HepG2 (cell line): ENCODE data around the gene CITED2. TPM values are rescaled to one million over a fixed set of nuclear protein-coding genes. Genes with fewer than 3 reads are reported as not detected.

Experiments used
- AGO2 ChIP-seq: fragments of 200-400 bp; formaldehyde crosslinking; optimal IDR thresholded peaks from 2 replicates; pipeline ENCODE3; 2017; ENCODE audit warnings: mild to moderate bottlenecking, low read depth, low read length, moderate library complexity
- ARNTL ChIP-seq: sonication (generic); formaldehyde crosslinking; IDR thresholded peaks from 2 replicates; pipeline ENCODE4 v1.4.0; 2020; ENCODE audit warnings: mild to moderate bottlenecking, missing genetic modification reagents
- CBFB ChIP-seq: sonication (generic); formaldehyde crosslinking; IDR thresholded peaks from 2 replicates; pipeline ENCODE4 v1.4.0; 2020; ENCODE audit warnings: missing genetic modification reagents
- CHD2 ChIP-seq: IDR thresholded peaks from 2 replicates; pipeline ENCODE4 v1.6.1; 2011; ENCODE audit warnings: low read depth, low read length, improper control_type of control experiment
- GLI4 ChIP-seq: sonication (generic); formaldehyde crosslinking; IDR thresholded peaks from 2 replicates; pipeline ENCODE4 v1.5.1; 2020; ENCODE audit warnings: missing genetic modification reagents, mild to moderate bottlenecking, moderate library complexity, borderline replicate concordance
- GPN1 ChIP-seq: sonication (generic); formaldehyde crosslinking; IDR thresholded peaks from 2 replicates; pipeline ENCODE4 v1.5.1; 2020; ENCODE audit warnings: missing genetic modification reagents, borderline replicate concordance
- GTF2F1 ChIP-seq: fragments of 150-350 bp; IDR thresholded peaks from 2 replicates; pipeline ENCODE4 v1.6.1; 2014; ENCODE audit warnings: low read length
- JDP2 ChIP-seq: sonication (generic); formaldehyde crosslinking; IDR thresholded peaks from 2 replicates; pipeline ENCODE4 v1.8.1; 2022; ENCODE audit warnings: missing genetic modification reagents, borderline replicate concordance
- ONECUT2 ChIP-seq: sonication (generic); formaldehyde crosslinking; IDR thresholded peaks from 2 replicates; pipeline ENCODE4 v1.4.0; 2020; ENCODE audit warnings: missing genetic modification reagents
- POGZ ChIP-seq: sonication (generic); formaldehyde crosslinking; IDR thresholded peaks from 2 replicates; pipeline ENCODE4 v1.4.0; 2020; ENCODE audit warnings: mild to moderate bottlenecking, missing genetic modification reagents
- RAD21 ChIP-seq: fragments of 450-650 bp; formaldehyde crosslinking; IDR thresholded peaks from 2 replicates; pipeline ENCODE4 v1.5.0; 2020; ENCODE audit warnings: mild to moderate bottlenecking
- SMARCE1 ChIP-seq: fragments of 450-650 bp; IDR thresholded peaks from 2 replicates; pipeline ENCODE4 v1.6.1; 2017; ENCODE audit warnings: borderline replicate concordance
- SOX5 ChIP-seq: IDR thresholded peaks from 2 replicates; pipeline ENCODE4 v1.6.1; 2016; ENCODE audit warnings: borderline replicate concordance
- TAF1 ChIP-seq: sonication (generic); formaldehyde crosslinking; IDR thresholded peaks from 2 replicates; pipeline ENCODE4 v1.4.0; 2020; ENCODE audit warnings: missing genetic modification reagents
- ZMYM4 ChIP-seq: sonication (generic); formaldehyde crosslinking; IDR thresholded peaks from 2 replicates; pipeline ENCODE4 v1.8.1; 2023; ENCODE audit warnings: mild to moderate bottlenecking, missing genetic modification reagents
- ZNF17 ChIP-seq: sonication (generic); formaldehyde crosslinking; IDR thresholded peaks from 2 replicates; pipeline ENCODE4 v1.5.0; 2020; ENCODE audit warnings: mild to moderate bottlenecking, missing genetic modification reagents
- ZNF329 ChIP-seq: sonication (generic); formaldehyde crosslinking; IDR thresholded peaks from 2 replicates; pipeline ENCODE4 v1.9.0; 2021; ENCODE audit warnings: low read depth, mild to moderate bottlenecking, missing genetic modification reagents
- ZNF446 ChIP-seq: sonication (generic); formaldehyde crosslinking; IDR thresholded peaks from 2 replicates; pipeline ENCODE4 v1.5.0; 2020; ENCODE audit warnings: mild to moderate bottlenecking, missing genetic modification reagents
- ZNF747 ChIP-seq: sonication (generic); formaldehyde crosslinking; IDR thresholded peaks from 2 replicates; pipeline ENCODE4 v1.8.1; 2023; ENCODE audit warnings: missing genetic modification reagents, mild to moderate bottlenecking, borderline replicate concordance
- ZNF878 ChIP-seq: sonication (generic); formaldehyde crosslinking; IDR thresholded peaks from 2 replicates; pipeline ENCODE4 v1.8.1; 2023; ENCODE audit warnings: mild to moderate bottlenecking, missing genetic modification reagents, moderate library complexity
- polyA plus RNA-seq, 8 experiments: library from polyadenylated mRNA; depleted of rRNA in 3 of 8; stranded (reverse) in 7 of 8; unstranded in 1 of 8; fragments of >200 nt; fragmentation: Illumina TruSeq in 4 of 8; extraction: Trizol in 4 of 8; gene quantifications; 2 replicates each; pipeline versions ENCODE4 v1.2.1 to v1.2.3, GENCODE V29; 2011 to 2016; ENCODE audit warnings: low read depth in 4 of 8, missing spikeins in 1 of 8, mixed read lengths in 1 of 8; ENCODE audit not compliant: insufficient read depth in 1 of 8
- total RNA-seq, 5 experiments: library from RNA; depleted of rRNA; stranded (reverse); fragments of >200 nt; fragmentation: Illumina TruSeq; extraction: Trizol; gene quantifications; 2 replicates each; pipeline ENCODE4 v1.2.3, GENCODE V29; 2016; ENCODE audit warnings: low read depth in 1 of 5
- TF ChIP-seq, protein P1 (sequence below): sonication (generic); formaldehyde crosslinking; IDR thresholded peaks from 2 replicates; pipeline ENCODE4 v1.5.0; 2020; ENCODE audit warnings: missing genetic modification reagents
- TF ChIP-seq, protein P2 (sequence below), 2 experiments: sonication (generic) in 1 of 2; formaldehyde crosslinking in 1 of 2; IDR thresholded peaks; 2 replicates each; pipeline versions ENCODE4 v1.6.1 to v1.9.0; 2014 to 2022; ENCODE audit warnings: antibody characterized with exemption in 1 of 2, borderline replicate concordance in 1 of 2, inconsistent platforms in 1 of 2, low read depth in 1 of 2, missing genetic modification reagents in 1 of 2

Gene CITED2
- total and polyA plus RNA-seq, 2 of the 13 experiments (the other 11 are each of a cell fraction or from before 2014, with no cell fraction given) = 17.6 to 57.2 TPM

DNA sequence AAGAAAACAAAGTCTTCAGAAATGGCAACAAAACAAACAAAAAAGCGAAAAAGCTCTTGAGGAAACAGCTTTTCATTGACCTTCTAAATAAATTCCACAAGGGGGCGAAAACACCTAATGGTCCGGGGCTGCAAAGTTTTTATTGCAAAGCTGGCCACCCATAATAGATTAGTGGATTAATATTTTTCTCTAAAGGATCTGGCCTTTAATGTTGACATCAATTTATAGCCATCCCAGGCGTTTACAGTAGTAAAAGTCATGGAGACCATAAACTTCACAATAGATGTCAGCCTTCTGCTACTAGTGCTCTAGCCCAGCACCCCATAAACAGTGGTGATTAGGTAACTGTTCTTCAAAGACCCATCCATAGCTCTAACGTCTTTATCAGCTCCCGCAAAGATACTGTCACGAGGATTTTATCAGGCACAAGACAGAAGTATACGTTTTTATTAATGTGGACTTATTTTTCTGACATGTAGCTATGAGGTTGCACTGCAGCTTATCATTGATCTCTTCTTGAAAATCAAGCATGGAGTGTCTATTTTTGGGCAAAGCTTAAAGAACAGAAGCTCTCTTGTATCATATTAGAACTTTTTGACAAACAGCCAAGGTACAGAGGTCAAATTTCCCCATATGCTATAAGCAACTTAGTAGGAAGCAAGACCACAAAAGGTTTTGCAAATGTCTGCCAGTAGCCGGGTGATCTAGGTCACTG lies 4.7 kb downstream of the CITED2 start (continued):
- TF ChIP-seq, protein P1, sequence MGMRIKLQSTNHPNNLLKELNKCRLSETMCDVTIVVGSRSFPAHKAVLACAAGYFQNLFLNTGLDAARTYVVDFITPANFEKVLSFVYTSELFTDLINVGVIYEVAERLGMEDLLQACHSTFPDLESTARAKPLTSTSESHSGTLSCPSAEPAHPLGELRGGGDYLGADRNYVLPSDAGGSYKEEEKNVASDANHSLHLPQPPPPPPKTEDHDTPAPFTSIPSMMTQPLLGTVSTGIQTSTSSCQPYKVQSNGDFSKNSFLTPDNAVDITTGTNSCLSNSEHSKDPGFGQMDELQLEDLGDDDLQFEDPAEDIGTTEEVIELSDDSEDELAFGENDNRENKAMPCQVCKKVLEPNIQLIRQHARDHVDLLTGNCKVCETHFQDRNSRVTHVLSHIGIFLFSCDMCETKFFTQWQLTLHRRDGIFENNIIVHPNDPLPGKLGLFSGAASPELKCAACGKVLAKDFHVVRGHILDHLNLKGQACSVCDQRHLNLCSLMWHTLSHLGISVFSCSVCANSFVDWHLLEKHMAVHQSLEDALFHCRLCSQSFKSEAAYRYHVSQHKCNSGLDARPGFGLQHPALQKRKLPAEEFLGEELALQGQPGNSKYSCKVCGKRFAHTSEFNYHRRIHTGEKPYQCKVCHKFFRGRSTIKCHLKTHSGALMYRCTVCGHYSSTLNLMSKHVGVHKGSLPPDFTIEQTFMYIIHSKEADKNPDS (CRISPR knock-in tag) = no peak
- TF ChIP-seq ZNF329 (CRISPR knock-in tag) (no peak), JDP2 (CRISPR knock-in tag) (no peak), CBFB (CRISPR knock-in tag) (no peak), AGO2 (no peak), GLI4 (CRISPR knock-in tag) (no peak), GTF2F1 (no peak), ARNTL (CRISPR knock-in tag) (peak; percentile 47; the same call in 1 of the 2 replicates), CHD2 (no peak), ZNF747 (CRISPR knock-in tag) (no peak), SMARCE1 (no peak), GPN1 (CRISPR knock-in tag) (no peak), ZMYM4 (CRISPR knock-in tag) (peak; percentile 38; the same call in 1 of the 2 replicates), ZNF878 (no peak), TAF1 (CRISPR knock-in tag) (no peak), ZNF446 (CRISPR knock-in tag) (no peak), ZNF17 (CRISPR knock-in tag) (no peak), POGZ (CRISPR knock-in tag) (peak; percentile 30; the same call in 1 of the 2 replicates), RAD21 (CRISPR knock-in tag) (peak; percentile 78), ONECUT2 (no peak), SOX5 (CRISPR knock-in tag) (peak; percentile 50; the same call in 1 of the 2 replicates)
- TF ChIP-seq, protein P2, sequence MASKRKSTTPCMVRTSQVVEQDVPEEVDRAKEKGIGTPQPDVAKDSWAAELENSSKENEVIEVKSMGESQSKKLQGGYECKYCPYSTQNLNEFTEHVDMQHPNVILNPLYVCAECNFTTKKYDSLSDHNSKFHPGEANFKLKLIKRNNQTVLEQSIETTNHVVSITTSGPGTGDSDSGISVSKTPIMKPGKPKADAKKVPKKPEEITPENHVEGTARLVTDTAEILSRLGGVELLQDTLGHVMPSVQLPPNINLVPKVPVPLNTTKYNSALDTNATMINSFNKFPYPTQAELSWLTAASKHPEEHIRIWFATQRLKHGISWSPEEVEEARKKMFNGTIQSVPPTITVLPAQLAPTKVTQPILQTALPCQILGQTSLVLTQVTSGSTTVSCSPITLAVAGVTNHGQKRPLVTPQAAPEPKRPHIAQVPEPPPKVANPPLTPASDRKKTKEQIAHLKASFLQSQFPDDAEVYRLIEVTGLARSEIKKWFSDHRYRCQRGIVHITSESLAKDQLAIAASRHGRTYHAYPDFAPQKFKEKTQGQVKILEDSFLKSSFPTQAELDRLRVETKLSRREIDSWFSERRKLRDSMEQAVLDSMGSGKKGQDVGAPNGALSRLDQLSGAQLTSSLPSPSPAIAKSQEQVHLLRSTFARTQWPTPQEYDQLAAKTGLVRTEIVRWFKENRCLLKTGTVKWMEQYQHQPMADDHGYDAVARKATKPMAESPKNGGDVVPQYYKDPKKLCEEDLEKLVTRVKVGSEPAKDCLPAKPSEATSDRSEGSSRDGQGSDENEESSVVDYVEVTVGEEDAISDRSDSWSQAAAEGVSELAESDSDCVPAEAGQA (IDR thresholded peaks at IDR 0.05; ENCODE audit: low read depth) = no peak
- TF ChIP-seq, protein P2 (CRISPR knock-in tag; IDR thresholded peaks at IDR 0.05; ENCODE audit: borderline replicate concordance) = no peak
